Activated naive CD8-positive, alpha-beta T cell (primary cell): Measurements from ENCODE around the gene TRIM69.
"Not testable (repeated sequence)": the region's sequence is repeated elsewhere in the genome, so short reads cannot be mapped to it uniquely, and the experiment has no call there.

Experiments used
- H3K27ac Mint-ChIP-seq: one replicate; pipeline ENCODE4 v1.8.0; 2021; ENCODE audit warnings: mixed read lengths
- H3K27me3 Mint-ChIP-seq: one replicate; pipeline ENCODE4 v1.8.0; 2021; ENCODE audit warnings: mixed read lengths
- H3K36me3 Mint-ChIP-seq: one replicate; pipeline ENCODE4 v1.8.0; 2021; ENCODE audit warnings: mixed read lengths
- H3K4me1 Mint-ChIP-seq: one replicate; pipeline ENCODE4 v1.8.0; 2021; ENCODE audit warnings: low read depth, mixed read lengths
- H3K4me3 Mint-ChIP-seq: one replicate; pipeline ENCODE4 v1.8.0; 2021; ENCODE audit warnings: mild to moderate bottlenecking, mixed read lengths
- H3K9me3 Mint-ChIP-seq: one replicate; pipeline ENCODE4 v1.8.0; 2021; ENCODE audit warnings: low read depth, mixed read lengths

TRIM69 gene, protein sequence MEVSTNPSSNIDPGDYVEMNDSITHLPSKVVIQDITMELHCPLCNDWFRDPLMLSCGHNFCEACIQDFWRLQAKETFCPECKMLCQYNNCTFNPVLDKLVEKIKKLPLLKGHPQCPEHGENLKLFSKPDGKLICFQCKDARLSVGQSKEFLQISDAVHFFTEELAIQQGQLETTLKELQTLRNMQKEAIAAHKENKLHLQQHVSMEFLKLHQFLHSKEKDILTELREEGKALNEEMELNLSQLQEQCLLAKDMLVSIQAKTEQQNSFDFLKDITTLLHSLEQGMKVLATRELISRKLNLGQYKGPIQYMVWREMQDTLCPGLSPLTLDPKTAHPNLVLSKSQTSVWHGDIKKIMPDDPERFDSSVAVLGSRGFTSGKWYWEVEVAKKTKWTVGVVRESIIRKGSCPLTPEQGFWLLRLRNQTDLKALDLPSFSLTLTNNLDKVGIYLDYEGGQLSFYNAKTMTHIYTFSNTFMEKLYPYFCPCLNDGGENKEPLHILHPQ

DNA sequence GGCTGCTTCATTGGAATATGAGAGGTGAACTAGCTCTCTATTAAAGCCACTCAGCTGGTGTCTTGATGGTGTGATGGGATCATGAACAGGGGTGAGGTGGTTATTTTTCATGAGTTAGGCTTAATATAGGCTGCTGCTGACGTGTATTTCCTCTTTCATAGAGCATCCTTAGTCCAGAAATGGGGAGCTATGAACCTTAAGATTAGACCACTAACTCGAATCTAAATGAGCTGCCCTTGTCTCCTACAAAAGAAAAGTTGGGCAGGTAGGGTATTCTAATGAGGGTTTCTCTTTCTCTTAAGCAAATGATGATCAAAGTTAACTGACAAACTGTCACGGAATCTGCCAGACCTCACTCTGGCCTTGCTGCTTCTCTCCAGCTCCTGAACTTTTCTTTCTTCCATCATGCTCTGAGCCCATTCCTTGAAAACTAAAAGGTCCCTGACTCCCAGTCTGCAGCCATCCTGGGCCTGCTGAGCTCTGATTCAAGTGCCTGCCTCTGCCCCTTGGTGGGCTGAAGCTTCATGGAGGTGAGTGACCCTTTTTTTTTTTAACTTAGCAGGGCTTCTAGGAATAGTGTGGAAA lies at the start of gene TRIM69:
TSS of gene TRIM69 (plus strand) at position 348 of the 585 bp plus-strand sequence. CDS start at position 525, 177 bp downstream.
- Mint-ChIP-seq H3K9me3 (no peaks in the 10 kb centered on the region), H3K27me3 (no peaks in the 10 kb centered on the region), H3K27ac (peak within 1 kb of the TSS; percentile 99), H3K4me1 (peaks cover 69% of the 10 kb centered on the region), H3K4me3 (peak within 1 kb of the TSS; percentile 90), H3K36me3 (peaks cover 16% of the 10 kb centered on the region)

DNA sequence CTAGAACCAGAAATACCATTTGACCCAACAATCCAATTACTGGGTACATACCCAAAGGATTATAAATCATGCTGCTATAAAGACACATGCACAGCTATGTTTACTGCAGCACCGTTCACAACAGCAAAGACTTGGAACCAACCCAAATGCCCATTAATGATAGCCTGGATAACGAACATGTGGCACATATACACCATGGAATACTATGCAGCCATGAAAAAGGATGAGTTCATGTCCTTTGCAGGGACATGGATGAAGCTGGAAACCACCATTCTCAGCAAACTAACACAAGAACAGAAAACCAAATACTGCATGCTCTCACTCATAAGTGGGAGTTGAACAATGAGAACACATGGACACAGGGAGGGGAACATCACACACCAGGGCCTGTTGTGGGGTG lies 47.0 kb upstream of the TRIM69 start:
- H3K36me3 Mint-ChIP-seq: peaks cover 29% of the 10 kb centered on the region
- H3K4me1 Mint-ChIP-seq: peaks cover 52% of the 10 kb centered on the region
- H3K27ac Mint-ChIP-seq: peak overlapping the region; percentile 76
- not testable (repeated sequence) for H3K9me3 Mint-ChIP-seq, H3K4me3 Mint-ChIP-seq, H3K27me3 Mint-ChIP-seq

DNA sequence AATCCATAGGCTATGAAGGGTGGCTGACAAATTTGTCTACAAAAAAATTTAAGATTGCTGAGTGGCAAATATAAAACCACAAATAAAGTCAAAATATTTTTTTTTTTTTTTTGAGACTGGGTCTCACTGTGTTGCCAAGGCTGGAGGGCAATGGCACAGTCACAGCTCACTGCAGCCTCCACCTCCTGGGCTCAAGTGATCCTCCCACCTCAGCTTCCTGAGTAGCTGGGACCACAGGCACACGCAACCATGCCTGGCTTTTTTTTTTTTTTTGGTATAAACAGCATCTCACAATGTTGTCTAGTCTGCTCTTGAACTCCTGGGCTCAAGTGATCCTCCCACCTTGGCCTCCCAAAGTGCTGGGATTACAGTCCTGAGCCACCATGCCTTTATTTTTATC lies 46.1 kb upstream of the TRIM69 start:
- not testable (repeated sequence) for H3K27ac Mint-ChIP-seq, H3K9me3 Mint-ChIP-seq, H3K27me3 Mint-ChIP-seq, H3K4me3 Mint-ChIP-seq
- Mint-ChIP-seq H3K4me1 (peaks cover 49% of the 10 kb centered on the region), H3K36me3 (peaks cover 23% of the 10 kb centered on the region)

DNA sequence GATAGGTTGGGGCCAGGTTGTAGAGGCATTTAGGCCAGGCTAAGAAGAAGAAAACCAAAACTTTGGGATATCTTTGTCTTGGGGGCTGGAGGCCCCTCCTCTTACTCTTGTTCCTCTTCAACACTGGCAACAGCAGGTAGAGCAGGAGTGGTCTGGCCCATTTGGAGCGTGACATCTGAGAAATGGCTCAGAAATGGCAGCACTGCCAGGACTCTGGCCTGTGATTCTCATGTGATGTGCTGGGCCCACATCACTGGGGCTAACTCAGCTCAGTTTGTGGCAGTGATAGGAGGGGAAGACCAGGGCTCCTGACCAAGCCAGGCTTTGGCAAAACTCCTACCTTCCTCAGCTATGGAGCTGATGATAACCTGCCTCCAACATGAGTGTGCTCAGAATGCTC lies 43.7 kb upstream of the TRIM69 start:
- H3K27ac Mint-ChIP-seq: no peak overlapping the region

DNA sequence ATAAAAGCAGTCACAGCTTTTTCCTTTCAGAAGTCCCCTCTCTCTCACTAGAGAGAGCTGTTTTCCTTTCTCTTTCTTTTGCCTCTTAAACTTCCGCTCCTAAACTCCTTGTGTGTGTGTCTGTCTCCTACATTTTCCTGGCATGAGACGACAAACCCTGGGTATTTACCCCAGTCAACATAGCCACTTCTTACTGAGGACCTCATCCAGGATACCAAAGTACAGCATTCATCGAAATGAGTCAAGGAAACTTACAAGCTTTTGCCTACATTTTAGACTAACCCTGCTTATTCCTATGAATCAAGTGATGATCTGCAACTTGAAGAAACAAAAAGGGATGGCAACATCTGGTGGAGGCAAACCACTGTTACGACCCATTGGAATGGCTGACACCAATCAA lies 41.9 kb upstream of the TRIM69 start:
- no peak overlapping the region for H3K4me3 Mint-ChIP-seq
- H3K4me1 Mint-ChIP-seq: peaks cover 32% of the 10 kb centered on the region
- H3K27ac Mint-ChIP-seq: no peak overlapping the region

More for the DNA sequence above, 43.7 kb upstream of the TRIM69 start:
- Mint-ChIP-seq H3K27me3 (no peaks in the 10 kb centered on the region), H3K9me3 (no peaks in the 10 kb centered on the region), H3K4me3 (no peak overlapping the region), H3K36me3 (peaks cover 10% of the 10 kb centered on the region), H3K4me1 (peaks cover 43% of the 10 kb centered on the region)

DNA sequence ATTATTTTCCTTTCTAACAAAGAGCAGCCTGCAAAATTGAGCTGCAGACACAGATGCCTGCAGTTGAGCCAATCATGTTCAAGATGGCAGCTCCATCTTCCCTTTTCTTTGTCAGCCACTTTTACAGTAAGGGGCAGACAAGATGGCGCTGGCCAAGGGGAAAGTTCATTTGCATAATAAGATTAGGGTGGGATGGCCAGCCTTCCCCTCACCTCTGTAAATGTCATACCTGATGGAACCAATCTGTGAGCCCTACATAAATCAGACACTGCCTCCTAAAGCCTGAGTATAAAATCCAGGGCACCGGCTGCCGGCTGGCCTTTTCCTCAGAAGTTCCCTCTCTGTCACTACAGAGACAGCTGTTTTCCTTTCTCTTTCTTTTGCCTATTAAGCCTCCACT lies 41.0 kb upstream of the TRIM69 start:
- Mint-ChIP-seq H3K27me3 (no peaks in the 10 kb centered on the region), H3K27ac (peak overlapping the region; percentile 4), H3K4me3 (no peak overlapping the region), H3K36me3 (peaks cover 2% of the 10 kb centered on the region), H3K4me1 (peaks cover 29% of the 10 kb centered on the region), H3K9me3 (peaks cover 4% of the 10 kb centered on the region)

More for the DNA sequence above, 41.9 kb upstream of the TRIM69 start:
- Mint-ChIP-seq H3K27me3 (no peaks in the 10 kb centered on the region), H3K36me3 (peaks cover 2% of the 10 kb centered on the region), H3K9me3 (peaks cover 4% of the 10 kb centered on the region)

DNA sequence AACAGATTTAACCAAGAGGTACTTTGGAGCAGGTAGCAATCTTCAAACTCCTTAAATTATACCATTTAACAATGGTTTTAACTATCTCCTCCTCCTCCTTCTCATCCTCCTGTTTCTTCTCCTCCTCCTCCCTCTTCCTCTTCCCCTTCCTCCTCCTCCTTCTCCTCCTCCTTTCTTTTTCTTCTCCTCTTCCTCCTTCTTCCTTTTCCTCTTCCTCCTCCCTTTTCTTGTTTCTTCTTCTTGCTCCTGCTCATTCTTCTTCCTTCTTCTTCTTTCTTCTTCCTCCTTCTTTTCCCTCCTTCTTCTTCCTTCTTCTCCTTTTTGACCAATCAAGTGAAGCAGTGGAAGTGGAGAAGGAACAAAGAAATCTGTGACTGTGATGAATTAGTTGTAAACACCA lies 39.3 kb upstream of the TRIM69 start:
- H3K4me1 Mint-ChIP-seq: peaks cover 29% of the 10 kb centered on the region
- peaks cover 14% of the 10 kb centered on the region for H3K9me3 Mint-ChIP-seq
- peak overlapping the region; percentile 25 for H3K27ac Mint-ChIP-seq
- H3K4me3 Mint-ChIP-seq: no peak overlapping the region
- H3K27me3 Mint-ChIP-seq: no peaks in the 10 kb centered on the region
- H3K36me3 Mint-ChIP-seq: peaks cover 8% of the 10 kb centered on the region

DNA sequence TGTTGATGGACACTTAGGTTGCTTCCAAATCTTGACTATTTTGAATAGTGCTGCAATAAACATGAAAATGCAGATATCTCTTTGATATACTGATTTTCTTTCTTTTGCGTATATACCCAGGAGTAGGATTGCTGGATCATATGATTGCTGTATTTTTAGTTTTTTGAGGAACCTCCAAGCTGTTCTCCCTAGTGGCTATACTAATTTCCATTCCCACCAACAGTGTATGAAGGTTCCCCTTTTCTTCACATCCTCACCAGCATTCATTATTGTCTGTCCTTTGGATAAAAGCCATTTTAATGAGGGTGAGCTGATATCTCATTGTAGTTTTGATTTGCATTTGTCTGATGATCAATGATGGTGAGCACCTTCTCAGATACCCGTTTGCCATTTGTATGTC lies 37.7 kb upstream of the TRIM69 start:
- H3K27ac Mint-ChIP-seq: no peak overlapping the region
- no peaks in the 10 kb centered on the region for H3K27me3 Mint-ChIP-seq
- H3K36me3 Mint-ChIP-seq: peaks cover 15% of the 10 kb centered on the region
- H3K4me1 Mint-ChIP-seq: peaks cover 30% of the 10 kb centered on the region
- peaks cover 24% of the 10 kb centered on the region for H3K9me3 Mint-ChIP-seq
- no peak overlapping the region for H3K4me3 Mint-ChIP-seq

DNA sequence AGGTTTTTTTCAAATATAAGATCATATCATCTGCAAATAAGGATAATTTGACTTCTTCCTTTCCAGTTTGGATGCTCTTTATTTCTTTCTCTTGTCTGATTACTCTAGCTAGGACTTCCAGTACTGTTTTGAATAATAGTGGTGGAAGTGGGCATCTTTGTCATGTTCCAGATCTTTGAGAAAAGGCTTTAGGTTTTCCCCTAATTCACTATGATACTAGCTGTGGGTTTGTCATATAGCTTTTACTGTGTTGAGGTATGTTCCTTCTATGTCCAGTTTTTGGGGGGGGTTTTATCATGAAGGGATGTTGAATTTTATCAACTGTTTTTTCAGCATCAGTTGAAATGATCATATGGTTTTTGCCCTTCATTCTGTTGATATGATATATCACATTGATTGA lies 35.7 kb upstream of the TRIM69 start:
- not testable (repeated sequence) for H3K27ac Mint-ChIP-seq, H3K4me3 Mint-ChIP-seq, H3K27me3 Mint-ChIP-seq
- peaks cover 19% of the 10 kb centered on the region for H3K36me3 Mint-ChIP-seq
- H3K4me1 Mint-ChIP-seq: peaks cover 20% of the 10 kb centered on the region
- H3K9me3 Mint-ChIP-seq: peaks cover 26% of the 10 kb centered on the region

DNA sequence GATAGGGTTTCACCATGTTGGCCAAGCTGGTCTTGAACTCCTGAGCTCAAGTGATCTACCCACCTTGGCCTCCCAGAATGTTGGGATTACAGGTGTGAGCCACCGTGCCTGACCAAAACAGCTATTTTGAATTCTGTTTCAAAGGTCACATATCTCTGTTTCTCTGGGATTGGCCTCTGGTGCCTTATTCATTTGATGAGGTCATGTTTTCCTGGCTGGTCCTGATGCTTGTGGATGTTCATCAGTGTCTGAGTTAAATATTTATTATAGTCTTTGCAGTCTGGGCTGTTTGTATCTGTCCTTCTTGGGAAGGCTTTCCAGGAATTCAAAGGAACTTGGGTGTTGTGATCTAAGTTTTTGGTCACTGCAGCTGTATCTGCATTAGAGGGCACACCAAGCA lies 30.3 kb upstream of the TRIM69 start:
- no peaks in the 10 kb centered on the region for H3K27me3 Mint-ChIP-seq
- H3K27ac Mint-ChIP-seq: no peak overlapping the region
- H3K9me3 Mint-ChIP-seq: peaks cover 17% of the 10 kb centered on the region
- peaks cover 33% of the 10 kb centered on the region for H3K4me1 Mint-ChIP-seq
- no peak overlapping the region for H3K4me3 Mint-ChIP-seq
- peaks cover 23% of the 10 kb centered on the region for H3K36me3 Mint-ChIP-seq

DNA sequence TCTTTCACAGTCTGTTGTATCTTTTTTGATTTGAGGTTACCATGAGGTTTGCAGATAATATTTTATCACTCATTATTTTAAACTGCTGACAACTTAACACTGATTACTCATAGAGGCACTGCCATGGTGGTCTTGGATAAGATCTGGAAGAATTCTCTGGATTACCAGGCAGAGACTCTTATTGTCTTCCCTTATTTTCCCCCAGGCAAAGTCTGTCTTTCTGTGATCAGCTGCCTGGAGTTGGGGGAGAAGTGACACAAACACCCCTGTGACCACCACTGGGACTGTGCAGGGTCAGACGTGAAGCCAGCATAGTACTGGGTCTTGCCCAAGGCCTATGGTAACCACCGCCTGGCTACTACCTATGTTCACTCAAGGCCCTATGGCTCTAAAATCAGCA lies 29.9 kb upstream of the TRIM69 start:
- H3K9me3 Mint-ChIP-seq: peaks cover 16% of the 10 kb centered on the region
- no peaks in the 10 kb centered on the region for H3K27me3 Mint-ChIP-seq
- H3K27ac Mint-ChIP-seq: no peak overlapping the region
- peaks cover 33% of the 10 kb centered on the region for H3K4me1 Mint-ChIP-seq
- H3K4me3 Mint-ChIP-seq: no peak overlapping the region
- peaks cover 23% of the 10 kb centered on the region for H3K36me3 Mint-ChIP-seq

DNA sequence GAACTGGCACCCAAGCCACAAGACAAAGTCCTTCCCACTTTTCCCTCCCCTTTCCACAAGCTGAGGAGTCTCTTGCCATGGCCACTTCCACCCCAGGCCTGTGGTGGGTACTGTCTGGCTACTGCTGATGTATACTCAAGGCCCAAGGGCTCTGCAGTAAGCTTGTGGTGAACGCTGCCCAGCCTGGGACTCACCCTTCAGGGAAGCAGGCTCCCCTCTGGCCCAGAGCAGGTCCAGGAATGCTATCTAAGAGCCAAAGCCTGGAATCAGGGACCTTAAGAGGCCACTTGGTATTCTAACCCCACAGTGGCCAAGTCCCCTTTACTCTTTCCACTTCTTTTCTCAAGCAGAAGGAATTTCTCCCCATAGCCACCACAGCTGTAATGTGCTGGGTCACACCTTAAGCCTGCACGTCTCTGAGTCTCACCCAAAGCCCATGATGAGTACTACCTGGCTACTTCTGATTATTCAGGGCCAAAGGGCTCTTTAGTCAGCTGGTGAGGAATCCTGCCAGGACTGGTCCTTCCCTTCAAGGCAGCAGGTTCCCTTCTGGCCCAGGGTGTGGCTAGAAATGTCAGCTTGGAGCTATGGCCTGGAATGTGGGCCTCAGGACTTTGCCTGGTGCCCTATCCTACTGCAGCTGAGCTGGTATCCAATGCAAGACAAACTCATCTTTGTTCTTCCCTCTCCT lies 29.2 kb upstream of the TRIM69 start:
- Mint-ChIP-seq H3K9me3 (peaks cover 11% of the 10 kb centered on the region), H3K36me3 (peaks cover 21% of the 10 kb centered on the region), H3K4me1 (peaks cover 27% of the 10 kb centered on the region), H3K27me3 (no peaks in the 10 kb centered on the region), H3K27ac (peak overlapping the region; percentile 34), H3K4me3 (no peak overlapping the region)

DNA sequence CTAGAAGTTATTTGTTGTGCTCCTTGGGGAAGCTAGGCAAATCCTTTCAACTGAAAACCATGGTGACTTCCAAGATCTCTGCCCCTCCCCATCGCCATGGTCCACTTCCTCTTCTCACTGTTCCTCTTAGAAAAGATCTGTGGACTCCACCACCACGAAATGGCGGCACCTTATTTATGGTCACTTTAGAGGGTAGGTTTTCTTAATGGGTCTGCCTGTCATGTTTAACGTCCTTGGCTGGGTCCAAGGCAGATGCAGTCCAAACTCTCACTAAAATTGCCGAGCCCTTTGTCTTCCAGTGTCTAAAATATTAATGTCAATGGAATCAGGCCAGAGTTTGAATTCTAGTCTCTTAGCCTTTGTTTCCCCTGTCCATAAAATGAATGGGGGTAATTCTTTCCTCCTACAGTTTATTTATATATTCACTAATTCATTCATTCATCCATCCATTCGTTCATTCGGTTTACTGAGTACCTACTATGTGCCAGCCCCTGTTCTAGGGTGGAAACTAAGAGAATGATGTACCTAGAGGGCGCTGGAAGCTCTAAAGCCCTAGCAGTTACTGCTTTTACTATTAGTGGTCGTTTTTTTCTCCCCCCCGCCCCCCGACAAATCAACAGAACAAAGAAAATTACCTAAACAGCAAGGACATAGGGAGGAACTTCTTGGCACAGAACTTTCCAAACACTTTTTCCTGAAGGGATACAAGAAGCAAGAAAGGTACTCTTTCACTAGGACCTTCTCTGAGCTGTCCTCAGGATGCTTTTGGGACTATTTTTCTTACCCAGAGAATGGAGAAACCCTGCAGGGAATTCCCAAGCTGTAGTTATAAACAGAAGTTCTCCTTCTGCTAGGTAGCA lies 25.9 kb upstream of the TRIM69 start:
- Mint-ChIP-seq H3K36me3 (peaks cover 35% of the 10 kb centered on the region), H3K4me1 (peaks cover 35% of the 10 kb centered on the region), H3K4me3 (peak overlapping the region; percentile 98)

DNA sequence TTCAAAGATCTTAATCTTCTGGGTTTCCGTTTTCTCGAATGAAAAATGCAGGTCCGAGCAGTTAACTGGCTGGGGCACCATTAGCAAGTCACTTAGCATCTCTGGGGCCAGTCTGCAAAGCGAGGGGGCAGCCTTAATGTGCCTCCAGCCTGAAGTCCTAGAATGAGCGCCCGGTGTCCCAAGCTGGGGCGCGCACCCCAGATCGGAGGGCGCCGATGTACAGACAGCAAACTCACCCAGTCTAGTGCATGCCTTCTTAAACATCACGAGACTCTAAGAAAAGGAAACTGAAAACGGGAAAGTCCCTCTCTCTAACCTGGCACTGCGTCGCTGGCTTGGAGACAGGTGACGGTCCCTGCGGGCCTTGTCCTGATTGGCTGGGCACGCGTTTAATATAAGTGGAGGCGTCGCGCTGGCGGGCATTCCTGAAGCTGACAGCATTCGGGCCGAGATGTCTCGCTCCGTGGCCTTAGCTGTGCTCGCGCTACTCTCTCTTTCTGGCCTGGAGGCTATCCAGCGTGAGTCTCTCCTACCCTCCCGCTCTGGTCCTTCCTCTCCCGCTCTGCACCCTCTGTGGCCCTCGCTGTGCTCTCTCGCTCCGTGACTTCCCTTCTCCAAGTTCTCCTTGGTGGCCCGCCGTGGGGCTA lies 25.1 kb upstream of the TRIM69 start, which contains the start of the genes B2M and PATL2:
TSS of gene B2M (plus strand) at position 422 of the 647 bp plus-strand sequence. CDS start at position 452, 30 bp downstream.
TSS of gene PATL2 (minus strand) at position 228 of the 647 bp plus-strand sequence. CDS start 34,833 bp downstream, outside the sequence.
- Mint-ChIP-seq H3K4me3 (peak within 1 kb of the TSS; percentile 98), H3K36me3 (peaks cover 38% of the 10 kb centered on the region), H3K27ac (peak within 1 kb of the TSS; percentile 100), H3K4me1 (peaks cover 42% of the 10 kb centered on the region), H3K27me3 (no peaks in the 10 kb centered on the region), H3K9me3 (no peaks in the 10 kb centered on the region)

More for the DNA sequence above, 25.9 kb upstream of the TRIM69 start:
- Mint-ChIP-seq H3K9me3 (no peaks in the 10 kb centered on the region), H3K27ac (peak overlapping the region; percentile 100), H3K27me3 (no peaks in the 10 kb centered on the region)
